Measurements from ENCODE around the gene TAPBP.
"Not testable (repeated sequence)": the region's sequence is repeated elsewhere in the genome, so short reads cannot be mapped to it uniquely, and the experiment has no call there.

GRCh38 chr6:33346972-33347371 lies 33.1 kb upstream of the TAPBP start:
- TF ChIP-seq CTCF, POLR2A (IDR thresholded peaks at IDR 0.05): not testable (repeated sequence)
